Testis (tissue), 2 donors: Measurements from ENCODE around the gene TMIE.

ENCODE experiments used
- CTCF ChIP-seq, 3 experiments: fragments of 450-650 bp in 2 of 3; fragments of 200-600 bp in 1 of 3; sonication (generic) in 1 of 3; IDR thresholded peaks; one replicate each; pipeline ENCODE4 v1.5.1; 2016 to 2019; ENCODE audit warnings: antibody characterized with exemption in 3 of 3, mild to moderate bottlenecking in 2 of 3, moderate library complexity in 1 of 3
- POLR2A ChIP-seq: fragments of 450-650 bp; IDR thresholded peaks from one replicate; pipeline ENCODE4 v1.6.1; 2017; ENCODE audit warnings: antibody characterized with exemption, mild to moderate bottlenecking, moderate library complexity

GRCh38 chr3:46714728-46715506 is 13.7 kb downstream of the TMIE start:
- TF ChIP-seq POLR2A (no peak), CTCF (IDR thresholded peaks at IDR 0.05) (no peak)
